ENCODE results near the gene XKR8. TPM values are rescaled to one million over a fixed set of nuclear protein-coding genes. Genes with fewer than 3 reads are reported as not detected.

XKR8 gene
- total and polyA plus RNA-seq, 10 of the 15 experiments (the other 5 are each of a cell fraction or from before 2014, with no cell fraction given), result 0.80 to 3.7 (median 2.6) TPM

- in situ Hi-C loops (cut with MboI) (no loop called here), intact Hi-C loops (cut with micrococcal nuclease; ENCODE audit: unreplicated experiment) (no loop called here)
- Histone ChIP-seq H3K4me3 (no peak overlapping the region), H3K9me3 (replicated peaks; ENCODE audit: control insufficient read depth, insufficient read depth, low read length) (no peaks in the 10 kb centered on the region), H4K20me1 (ENCODE audit: control insufficient read depth, insufficient read depth) (no peaks in the 10 kb centered on the region), H2AFZ (ENCODE audit: control insufficient read depth, low read depth, low read length) (no peak overlapping the region), H3K36me3 (ENCODE audit: control insufficient read depth in 2 of 2, insufficient read depth in 2 of 2, low read length in 1 of 2) (peaks cover 7 to 32% of the 10 kb centered on the region in 2 experiments), H3K9ac (ENCODE audit: control insufficient read depth, insufficient read depth, low read length) (no peak overlapping the region), H3K27ac (ENCODE audit: control insufficient read depth, insufficient read depth) (no peak overlapping the region), H3K27me3 (replicated peaks in 1 of 2; ENCODE audit: control insufficient read depth in 2 of 2, insufficient read depth in 2 of 2, low read length in 1 of 2) (no peaks in the 10 kb centered on the region), H3K4me2 (ENCODE audit: control insufficient read depth, insufficient read depth) (no peak overlapping the region), H3K4me1 (ENCODE audit: control insufficient read depth, insufficient read depth, low read length) (no peaks in the 10 kb centered on the region), H3K79me2 (ENCODE audit: control insufficient read depth, insufficient read depth, low read length) (no peaks in the 10 kb centered on the region)
- no TSS peak for BruUV-seq (replicated peaks)
- ATAC-seq, result no peak
- FAIRE-seq, result no peak
- TF ChIP-seq STAT3 (IDR thresholded peaks at IDR 0.05; ENCODE audit: low read depth, low read length), result no peak
- no peak for TF ChIP-seq NFXL1 (IDR thresholded peaks at IDR 0.05; ENCODE audit: borderline replicate concordance)
- no peak for TF ChIP-seq POLR2A (IDR thresholded peaks at IDR 0.05; ENCODE audit: low read depth, low read length)
- TF ChIP-seq ETV6 (conservative IDR thresholded peaks at IDR 0.05 in 1 of 2, IDR thresholded peaks at IDR 0.05 in 1 of 2; ENCODE audit: borderline replicate concordance in 1 of 2, low read depth in 1 of 2), result no peak
- TF ChIP-seq MYC (IDR thresholded peaks at IDR 0.05; ENCODE audit: insufficient read depth, insufficient read length, insufficient replicate concordance, low read length, severe bottlenecking), result no peak
- no peak for TF ChIP-seq POLR2AphosphoS2 (IDR thresholded peaks at IDR 0.05; ENCODE audit: low read depth, low read length)
- TF ChIP-seq RELB (IDR thresholded peaks at IDR 0.05; ENCODE audit: low read depth), result no peak
- no peak for TF ChIP-seq ATF3 (IDR thresholded peaks at IDR 0.05; ENCODE audit: borderline replicate concordance, extremely low read depth, low read depth, low read length)
- no peak for TF ChIP-seq E2F4 (IDR thresholded peaks at IDR 0.05; ENCODE audit: low read depth, low read length)
- no peak for TF ChIP-seq CBFB (IDR thresholded peaks at IDR 0.05; ENCODE audit: low read depth)
- TF ChIP-seq IKZF2 (IDR thresholded peaks at IDR 0.05), result no peak
- TF ChIP-seq BCL3 (IDR thresholded peaks at IDR 0.05; ENCODE audit: borderline replicate concordance, insufficient read depth, low read depth, low read length, poor library complexity, severe bottlenecking), result no peak
- ChIA-PET SMC1A (ENCODE audit: uncharacterized antibody, unreplicated experiment) (interaction anchor here (0.8 to 1.4 kb wide), 2 partner anchors 10 to 236 kb away, joined by 3 read pairs; no protein-coding TSS in a partner anchor), POLR2A (interaction anchor here (0.6 to 0.7 kb wide), 2 partner anchors 181 to 876 kb away, joined by 3 to 7 read pairs; no protein-coding TSS in a partner anchor), RAD21 (ENCODE audit: unreplicated experiment) (interaction anchor here (0.7 kb wide), 1 partner anchor 159 kb away, joined by 3 read pairs; no protein-coding TSS in a partner anchor), CTCF (interaction anchor here (0.6 to 0.7 kb wide), 2 partner anchors 14 to 111 kb away, joined by 3 read pairs; no protein-coding TSS in a partner anchor)
- DNase-seq (ENCODE audit: low read depth, low spot score), result no peak
- WGBS (ENCODE audit: insufficient coverage, insufficient replicate concordance, low lambda C conversion rate, missing lambda C conversion rate), result 73% methylated on average over 3 of the region's 3 CpGs
Measured at GRCh38 chr1:27990920-27991537, 31.3 kb downstream of the XKR8 start.

Data from GM12878 (cell line).